Testis (tissue), 3 donors: ENCODE measurements around the gene OGG1. TPM values are rescaled to one million over a fixed set of nuclear protein-coding genes. Genes with fewer than 3 reads are reported as not detected.
A peak's percentile ranks its signal among the peaks of the same experiment; 100 is the strongest.

Experiments used
- DNase-seq: peaks from one replicate; pipeline ENCODE4 v3.0.0-alpha.2; 2019
- H3K27ac ChIP-seq, 2 donors: fragments of 200-600 bp; sonication (generic); one replicate each; pipeline ENCODE4 v1.5.1; 2019
- H3K27me3 ChIP-seq: fragments of 200-600 bp; sonication (generic); one replicate; pipeline ENCODE4 v1.5.1; 2019
- H3K36me3 ChIP-seq: fragments of 200-600 bp; sonication (generic); one replicate; pipeline ENCODE4 v1.5.1; 2017; ENCODE audit warnings: low read depth; ENCODE audit errors: missing control alignments
- H3K4me1 ChIP-seq: fragments of 200-600 bp; sonication (generic); one replicate; pipeline ENCODE4 v1.5.1; 2019
- H3K4me3 ChIP-seq, 2 donors: fragments of 200-600 bp; sonication (generic); one replicate each; pipeline ENCODE4 v1.5.1; 2017 to 2019
- H3K9me3 ChIP-seq: fragments of 200-600 bp; sonication (generic); one replicate; pipeline ENCODE4 v1.5.1; 2017
- POLR2A ChIP-seq: fragments of 450-650 bp; IDR thresholded peaks from one replicate; pipeline ENCODE4 v1.6.1; 2017; ENCODE audit warnings: antibody characterized with exemption, mild to moderate bottlenecking, moderate library complexity
- WGBS, 2 donors: methylation state at CpG; one replicate each; pipeline ENCODE4 v1.1.5; 2018; 5-methylcytosine and 5-hydroxymethylcytosine counted together
- intact Hi-C: fragments of 100-400 bp; cut with DNase I; formaldehyde crosslinking; loops from one replicate; pipeline ENCODE4 v1.15.1; 2023; ENCODE audit warnings: low total_unique reads
- polyA plus RNA-seq: library from polyadenylated mRNA; stranded (reverse); fragments of 350-450 nt; fragmentation: Illumina TruSeq; extraction: RNeasy Lipid Tissue Mini Kit (QIAGEN cat#74804); gene quantifications from one replicate; pipeline ENCODE4 v1.2.3, GENCODE V29; 2014; ENCODE audit warnings: low read depth, low replicate concordance; ENCODE audit not compliant: insufficient read depth
- total RNA-seq, 2 donors: library from RNA; depleted of rRNA; stranded (reverse); fragments of >200 nt; gene quantifications; one replicate each; pipeline ENCODE4 v1.2.3, GENCODE V29; 2016
- TF ChIP-seq, protein P1 (sequence below), 3 experiments: fragments of 450-650 bp in 2 of 3; fragments of 200-600 bp in 1 of 3; sonication (generic) in 1 of 3; IDR thresholded peaks; one replicate each; pipeline ENCODE4 v1.5.1; 2016 to 2019; ENCODE audit warnings: antibody characterized with exemption in 3 of 3, mild to moderate bottlenecking in 2 of 3, moderate library complexity in 1 of 3

OGG1 gene
- total and polyA plus RNA-seq, 3 donors from 2014 or later = 18.8 to 36.4 (median 30.3) TPM

DNA sequence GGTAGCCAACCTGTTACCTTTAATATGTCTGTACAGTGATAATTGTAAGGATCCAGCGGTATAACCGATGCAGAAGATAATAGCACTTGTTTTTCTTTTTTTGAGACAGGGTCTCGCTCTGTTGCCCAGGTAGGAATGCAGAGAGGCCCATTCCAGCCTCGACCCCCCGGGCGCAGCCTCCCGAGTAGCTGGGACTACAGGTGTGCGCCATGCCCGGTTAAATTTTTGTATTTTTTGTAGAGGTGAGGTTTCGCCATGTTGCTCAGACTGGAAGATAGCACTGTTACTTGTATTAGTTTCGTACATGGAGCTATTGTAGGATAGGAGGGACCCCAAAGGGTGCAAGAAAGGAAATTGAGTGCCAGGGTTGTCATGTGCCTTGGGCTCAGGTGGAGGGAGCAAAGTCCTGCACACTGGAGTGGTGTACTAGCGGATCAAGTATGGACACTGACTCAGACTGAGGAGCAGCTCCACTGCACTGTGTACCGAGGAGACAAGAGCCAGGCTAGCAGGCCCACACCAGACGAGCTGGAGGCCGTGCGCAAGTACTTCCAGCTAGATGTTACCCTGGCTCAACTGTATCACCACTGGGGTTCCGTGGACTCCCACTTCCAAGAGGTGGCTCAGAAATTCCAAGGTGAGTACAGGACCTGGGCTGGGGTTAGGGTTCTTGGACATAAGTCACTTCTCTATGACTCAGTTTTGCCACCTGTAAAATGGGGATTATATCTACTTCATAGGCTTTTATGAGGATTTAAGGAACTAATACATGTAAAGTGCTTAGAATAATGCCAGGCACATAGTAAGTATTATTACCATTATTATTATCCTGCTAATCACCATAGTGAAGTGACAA is 1.0 kb downstream of the OGG1 start:
- Histone ChIP-seq H3K4me1 (peaks cover 24% of the 10 kb centered on the region), H3K4me3 (peak overlapping the region; percentile 68 to 71), H3K27me3 (no peaks in the 10 kb centered on the region), H3K36me3 (no peaks in the 10 kb centered on the region), H3K9me3 (no peaks in the 10 kb centered on the region), H3K27ac (peak overlapping the region in 1 of 2 donors; percentile 90)
- DNase-seq = no peak
- intact Hi-C loops = no loop called here
- TF ChIP-seq POLR2A = no peak
- TF ChIP-seq, protein P1, sequence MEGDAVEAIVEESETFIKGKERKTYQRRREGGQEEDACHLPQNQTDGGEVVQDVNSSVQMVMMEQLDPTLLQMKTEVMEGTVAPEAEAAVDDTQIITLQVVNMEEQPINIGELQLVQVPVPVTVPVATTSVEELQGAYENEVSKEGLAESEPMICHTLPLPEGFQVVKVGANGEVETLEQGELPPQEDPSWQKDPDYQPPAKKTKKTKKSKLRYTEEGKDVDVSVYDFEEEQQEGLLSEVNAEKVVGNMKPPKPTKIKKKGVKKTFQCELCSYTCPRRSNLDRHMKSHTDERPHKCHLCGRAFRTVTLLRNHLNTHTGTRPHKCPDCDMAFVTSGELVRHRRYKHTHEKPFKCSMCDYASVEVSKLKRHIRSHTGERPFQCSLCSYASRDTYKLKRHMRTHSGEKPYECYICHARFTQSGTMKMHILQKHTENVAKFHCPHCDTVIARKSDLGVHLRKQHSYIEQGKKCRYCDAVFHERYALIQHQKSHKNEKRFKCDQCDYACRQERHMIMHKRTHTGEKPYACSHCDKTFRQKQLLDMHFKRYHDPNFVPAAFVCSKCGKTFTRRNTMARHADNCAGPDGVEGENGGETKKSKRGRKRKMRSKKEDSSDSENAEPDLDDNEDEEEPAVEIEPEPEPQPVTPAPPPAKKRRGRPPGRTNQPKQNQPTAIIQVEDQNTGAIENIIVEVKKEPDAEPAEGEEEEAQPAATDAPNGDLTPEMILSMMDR (IDR thresholded peaks at IDR 0.05) = no peak
- WGBS, 2 donors = 26% methylated on average over 17 of the region's 17 CpGs

DNA sequence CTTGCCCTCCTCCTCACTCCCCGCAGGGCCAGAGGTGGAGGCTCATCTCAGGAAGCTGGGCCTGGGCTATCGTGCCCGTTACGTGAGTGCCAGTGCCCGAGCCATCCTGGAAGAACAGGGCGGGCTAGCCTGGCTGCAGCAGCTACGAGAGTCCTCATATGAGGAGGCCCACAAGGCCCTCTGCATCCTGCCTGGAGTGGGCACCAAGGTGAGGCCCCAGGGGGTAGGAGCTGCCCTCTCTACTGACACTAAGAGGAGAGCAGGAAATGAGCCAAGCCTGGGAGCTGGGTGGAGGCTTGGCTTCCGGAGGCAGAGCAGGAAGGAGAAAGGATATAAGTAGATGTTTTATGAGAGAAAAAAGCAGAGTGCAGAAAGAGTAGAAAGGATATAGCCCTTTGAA is 4.9 kb downstream of the OGG1 start:
- H3K36me3 ChIP-seq = peaks cover 4% of the 10 kb centered on the region
- 70 to 73% methylated on average over 8 of the region's 8 CpGs for WGBS, 2 donors
- H3K27ac ChIP-seq = peak overlapping the region in 1 of 2 donors; percentile 8
- no peaks in the 10 kb centered on the region for H3K27me3 ChIP-seq
- H3K4me3 ChIP-seq = no peak overlapping the region
- H3K4me1 ChIP-seq = peaks cover 17% of the 10 kb centered on the region
- TF ChIP-seq, protein P1 (IDR thresholded peaks at IDR 0.05) = no peak
- TF ChIP-seq POLR2A = no peak
- intact Hi-C loops = no loop called here
- H3K9me3 ChIP-seq = no peaks in the 10 kb centered on the region
- no peak for DNase-seq

DNA sequence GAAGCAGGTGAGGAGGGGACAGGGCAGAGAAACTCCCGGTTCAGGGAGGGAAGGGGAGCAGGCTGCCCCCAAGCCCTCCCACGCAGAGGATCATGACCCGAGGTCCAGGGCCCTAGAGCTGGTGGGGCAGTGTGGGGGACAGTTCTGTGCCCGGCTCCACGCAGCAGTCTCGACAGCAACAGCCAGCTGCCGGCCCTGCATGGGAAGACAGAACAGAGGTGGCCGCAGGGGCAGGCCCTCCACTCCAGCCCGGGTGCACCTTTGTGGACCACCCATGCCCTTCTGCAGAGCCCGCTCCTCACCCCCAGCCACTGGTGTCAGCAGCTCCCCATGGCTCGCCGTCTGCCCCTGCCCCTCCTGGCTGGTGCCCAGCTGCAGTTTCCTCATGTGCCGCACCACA is 7.7 kb downstream of the OGG1 start:
- TF ChIP-seq, protein P1 (IDR thresholded peaks at IDR 0.05) = no peak
- no peak for TF ChIP-seq POLR2A
- Histone ChIP-seq H3K4me1 (peaks cover 5% of the 10 kb centered on the region), H3K27ac (no peak overlapping the region), H3K36me3 (peaks cover 4% of the 10 kb centered on the region), H3K27me3 (no peaks in the 10 kb centered on the region), H3K9me3 (no peaks in the 10 kb centered on the region), H3K4me3 (no peak overlapping the region)
- intact Hi-C loops = no loop called here
- WGBS, 2 donors = 73 to 85% methylated on average over 7 to 13 of the region's 13 CpGs
- DNase-seq = no peak

DNA sequence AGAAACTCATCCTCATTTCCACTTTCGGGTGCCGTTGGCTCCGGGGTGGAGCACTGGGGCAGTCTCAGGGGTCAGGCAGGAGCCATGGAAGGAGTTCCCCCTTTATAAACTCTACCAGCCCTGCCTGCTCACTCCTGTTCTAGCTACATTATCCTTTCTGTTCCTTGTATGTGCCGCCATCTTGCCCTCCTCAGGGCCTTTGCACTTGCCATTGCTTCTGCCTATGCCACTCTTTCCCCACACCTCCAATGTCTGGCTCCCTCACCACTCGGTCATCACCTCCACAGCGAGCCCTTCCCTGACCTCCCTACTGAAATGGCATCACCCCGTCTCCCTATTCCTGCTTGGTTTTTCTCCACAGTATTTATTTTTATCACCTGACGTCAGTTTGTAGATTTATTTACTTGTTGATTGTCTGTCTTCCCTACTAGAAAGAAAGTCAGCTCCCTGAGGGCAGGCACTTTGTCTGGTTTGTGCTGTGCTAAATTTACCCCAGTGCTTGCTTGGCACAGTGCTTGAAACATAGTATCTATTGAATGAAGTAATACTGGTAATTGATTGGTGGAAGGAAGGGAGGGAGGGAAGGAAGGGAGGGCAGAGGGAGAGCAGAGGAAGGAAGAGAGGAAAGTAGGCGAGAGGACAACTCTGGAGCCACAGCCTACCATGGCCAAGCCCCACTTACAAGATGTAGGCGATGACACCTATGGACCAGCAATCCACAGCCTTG is 11.2 kb downstream of the OGG1 start:
- peaks cover 4% of the 10 kb centered on the region for H3K36me3 ChIP-seq
- no peak overlapping the region for H3K4me3 ChIP-seq
- intact Hi-C loops = no loop called here
- no peak for DNase-seq
- no peaks in the 10 kb centered on the region for H3K4me1 ChIP-seq
- no peaks in the 10 kb centered on the region for H3K9me3 ChIP-seq
- TF ChIP-seq, protein P1 (IDR thresholded peaks at IDR 0.05) = no peak
- no peak for TF ChIP-seq POLR2A
- no peaks in the 10 kb centered on the region for H3K27me3 ChIP-seq
- WGBS, 2 donors = 84 to 91% methylated on average over 9 to 10 of the region's 10 CpGs
- H3K27ac ChIP-seq = no peak overlapping the region
